SK-N-SH (cell line): ENCODE data around the gene TADA3. TPM values are rescaled to one million over a fixed set of nuclear protein-coding genes. Genes with fewer than 3 reads are reported as not detected.

Experiments used
- CTCF ChIA-PET: fragments of 300-600, 350-600 bp; formaldehyde crosslinking; extraction: SDS; loops from one replicate; lab custom pipeline; 2021; lab: Yijun Ruan, JAX
- POLR2A ChIA-PET: fragments of 350-600 bp; sonication (Branson Sonifier 250); formaldehyde crosslinking; extraction: SDS; loops from one replicate; lab custom pipeline; 2020; ENCODE audit warnings: antibody characterized with exemption, inconsistent platforms; lab: Yijun Ruan, JAX
- DNase-seq: peaks from one replicate; pipeline ENCODE4 v3.0.0; 2012
- H2AFZ ChIP-seq: fragments of 200-600 bp; sonication (generic); 2 replicates; pipeline ENCODE4 v1.8.1; 2016; ENCODE audit warnings: antibody characterized with exemption, mild to moderate bottlenecking, low read depth
- H3F3A ChIP-seq: fragments of 200-600 bp; sonication (generic); replicated peaks from 2 replicates; pipeline ENCODE3; 2016; ENCODE audit warnings: antibody characterized with exemption, mild to moderate bottlenecking; ENCODE audit not compliant: insufficient read depth
- H3K27ac ChIP-seq, 2 experiments: fragments of 200-500 bp in 1 of 2; fragments of 200-600 bp in 1 of 2; sonication (Bioruptor generic) in 1 of 2; sonication (generic), shearing (Covaris generic) in 1 of 2; 2 replicates each; pipeline versions ENCODE4 v1.5.1 to v1.6.1; 2014 to 2016; ENCODE audit warnings: low read depth in 2 of 2, inconsistent platforms in 1 of 2, low read length in 1 of 2, mild to moderate bottlenecking in 1 of 2, mixed read lengths in 1 of 2
- H3K27me3 ChIP-seq: fragments of 200-600 bp; sonication (generic), shearing (Covaris generic); 2 replicates; pipeline ENCODE4 v1.6.1; 2016; ENCODE audit warnings: mixed run types; ENCODE audit not compliant: insufficient read depth
- H3K36me3 ChIP-seq, 2 experiments: fragments of 200-500 bp in 1 of 2; fragments of 200-600 bp in 1 of 2; sonication (Bioruptor generic) in 1 of 2; sonication (generic) in 1 of 2; replicated peaks in 1 of 2; 2 replicates each; pipeline versions ENCODE3 to v1.5.1; 2014 to 2016; ENCODE audit warnings: low read length in 1 of 2, mild to moderate bottlenecking in 1 of 2; ENCODE audit not compliant: insufficient read depth in 2 of 2, control insufficient read depth in 1 of 2
- H3K4me1 ChIP-seq, 2 experiments: fragments of 200-500 bp in 1 of 2; fragments of 200-600 bp in 1 of 2; sonication (Bioruptor generic) in 1 of 2; sonication (generic), shearing (Covaris generic) in 1 of 2; 2 replicates each; pipeline versions ENCODE4 v1.5.1 to v1.6.1; 2014 to 2016; ENCODE audit warnings: low read depth in 1 of 2, low read length in 1 of 2, mixed run types in 1 of 2; ENCODE audit not compliant: insufficient read depth in 2 of 2, control insufficient read depth in 1 of 2
- H3K4me2 ChIP-seq: fragments of 200-600 bp; sonication (generic), shearing (Covaris generic); 2 replicates; pipeline ENCODE4 v1.6.1; 2017; ENCODE audit warnings: mixed run types
- H3K4me3 ChIP-seq, 2 experiments: fragments of 200-500 bp in 1 of 2; fragments of 200-600 bp in 1 of 2; sonication (Bioruptor generic) in 1 of 2; sonication (generic), shearing (Covaris generic) in 1 of 2; 2 replicates each; pipeline versions ENCODE4 v1.5.1 to v1.8.1; 2014 to 2016; ENCODE audit warnings: low read depth in 2 of 2, inconsistent platforms in 1 of 2, low read length in 1 of 2, mild to moderate bottlenecking in 1 of 2, mixed read lengths in 1 of 2, moderate library complexity in 1 of 2
- H3K79me2 ChIP-seq: fragments of 200-600 bp; sonication (generic); 2 replicates; pipeline ENCODE4 v1.8.1; 2017; ENCODE audit warnings: mild to moderate bottlenecking; ENCODE audit not compliant: insufficient read depth
- H3K9ac ChIP-seq: fragments of 200-600 bp; sonication (generic); 2 replicates; pipeline ENCODE4 v1.6.1; 2017; ENCODE audit warnings: mixed run types
- H3K9me2 ChIP-seq: fragments of 200-600 bp; sonication (generic); 2 replicates; pipeline ENCODE4 v1.6.1; 2017; ENCODE audit warnings: mixed run types
- H3K9me3 ChIP-seq: fragments of 200-600 bp; sonication (generic); 2 replicates; pipeline ENCODE4 v1.6.1; 2017; ENCODE audit warnings: mixed run types, mild to moderate bottlenecking, moderate library complexity
- H4K20me1 ChIP-seq: fragments of 200-600 bp; sonication (generic); 2 replicates; pipeline ENCODE4 v1.6.1; 2017; ENCODE audit warnings: mild to moderate bottlenecking, mixed run types; ENCODE audit not compliant: insufficient read depth
- CTCF ChIP-seq: fragments of 200-600 bp; sonication (generic); IDR thresholded peaks from 2 replicates; pipeline ENCODE4 v1.6.1; 2017; ENCODE audit warnings: antibody characterized with exemption, mild to moderate bottlenecking, moderate library complexity
- EP300 ChIP-seq, 2 experiments: IDR thresholded peaks; 2 replicates each; pipeline versions ENCODE4 v1.4.0 to v1.6.1; 2012; ENCODE audit warnings: borderline replicate concordance in 1 of 2, low read depth in 1 of 2, low read length in 1 of 2
- MEF2A ChIP-seq: IDR thresholded peaks from 2 replicates; pipeline ENCODE4 v1.4.0; 2012; ENCODE audit warnings: low read depth, borderline replicate concordance
- PBX3 ChIP-seq: IDR thresholded peaks from 2 replicates; pipeline ENCODE4; 2012
- RFX5 ChIP-seq: IDR thresholded peaks from 2 replicates; pipeline ENCODE4 v1.6.1; 2012; ENCODE audit warnings: mild to moderate bottlenecking, improper control_type of control experiment, low read length
- USF2 ChIP-seq: fragments of 150-350 bp; IDR thresholded peaks from 2 replicates; pipeline ENCODE4 v1.6.1; 2017; ENCODE audit warnings: antibody characterized with exemption, low read length, low read depth, borderline replicate concordance
- WGBS: methylation state at CpG from one replicate; pipeline ENCODE4 v1.1.6; 2017; ENCODE audit warnings: low lambda C conversion rate; 5-methylcytosine and 5-hydroxymethylcytosine counted together
- polyA plus RNA-seq, 3 experiments: library from polyadenylated mRNA; depleted of rRNA; stranded (reverse); fragments of >200 nt; gene quantifications; 2 replicates each; pipeline ENCODE4 v1.2.3, GENCODE V29; 2012

TADA3 gene
- polyA plus RNA-seq, 1 of the 3 experiments (the other 2 are of a cell fraction): 102 TPM

- Histone ChIP-seq H3K4me3 (no peak overlapping the region), H3F3A (peaks cover 7% of the 10 kb centered on the region), H3K9ac (no peak overlapping the region), H3K27me3 (no peaks in the 10 kb centered on the region), H4K20me1 (0 out of 2 replicates have a peak, but pooled peaks cover 4% of the 10 kb centered on the region), H2AFZ (no peak overlapping the region), H3K27ac (no peak overlapping the region), H3K79me2 (peaks cover 52% of the 10 kb centered on the region), H3K4me2 (no peak overlapping the region), H3K9me3 (no peaks in the 10 kb centered on the region), H3K36me3 (peaks cover 54 to 90% of the 10 kb centered on the region in 2 experiments), H3K4me1 (no peaks in the 10 kb centered on the region), H3K9me2 (no peaks in the 10 kb centered on the region)
- POLR2A ChIA-PET: interaction anchor here (3.3 kb wide), 1 partner anchor 10 kb away, joined by 16 read pairs; the partner anchor contains the start of gene OGG1
- TF ChIP-seq USF2 (no peak), CTCF (no peak), RFX5 (no peak)
- CTCF ChIA-PET: no interaction called here
- DNase-seq: no peak
- 100% methylated on average over 4 of the region's 15 CpGs for WGBS
Measured at GRCh38 chr3:9739181-9739580, 53.1 kb downstream of the TADA3 start.

GRCh38 chr3:9736831-9737230 is 55.4 kb downstream of the TADA3 start:
- Histone ChIP-seq H3K4me2 (no peak overlapping the region), H3K9me2 (no peaks in the 10 kb centered on the region), H3K9ac (no peak overlapping the region), H3K79me2 (peaks cover 75% of the 10 kb centered on the region)
- POLR2A ChIA-PET: interaction anchor here (0.6 to 3.3 kb wide), 2 partner anchors 12 to 23 kb away, joined by 3 to 16 read pairs; partner anchors contain the start of gene OGG1
- TF ChIP-seq MEF2A: no peak
- TF ChIP-seq EP300 (IDR thresholded peaks at IDR 0.05; ENCODE audit: borderline replicate concordance in 1 of 2, low read depth in 1 of 2, low read length in 1 of 2): no peak
- no peak for TF ChIP-seq PBX3
- TF ChIP-seq, all 33 proteins: peak for 0
- Histone ChIP-seq H3K27ac (no peak overlapping the region), H3F3A (no peaks in the 10 kb centered on the region), H3K9me3 (no peaks in the 10 kb centered on the region), H4K20me1 (peaks cover 25% of the 10 kb centered on the region), H3K4me1 (peaks cover 0 to 12% of the 10 kb centered on the region in 2 experiments; a peak in 1 of 4 replicates), H3K36me3 (peaks cover 42 to 69% of the 10 kb centered on the region in 2 experiments), H3K4me3 (no peak overlapping the region), H3K27me3 (no peaks in the 10 kb centered on the region), H2AFZ (no peak overlapping the region)
- 94% methylated on average over 2 of the region's 2 CpGs for WGBS
- DNase-seq: no peak
- CTCF ChIA-PET: interaction anchor here (1.4 kb wide), 1 partner anchor 10 kb away, joined by 4 read pairs; no protein-coding TSS in a partner anchor
